NCI-H2107 treated with DMSO at 0.1 percent for 48 hours (cell line): ENCODE measurements around the gene SIGLEC8.
"Not testable (repeated sequence)": the region's sequence is repeated elsewhere in the genome, so short reads cannot be mapped to it uniquely, and the experiment has no call there.

Experiments
- DNase-seq: peaks from one replicate; lab custom pipeline; 2025; ENCODE audit not compliant: unreplicated experiment; lab: John Stamatoyannopoulos, UW

The SIGLEC8 gene

GRCh38 chr19:51458051-51458645, at the start of gene SIGLEC8:
Gene SIGLEC8 (minus strand): TSS chr19:51458454. CDS start chr19:51458387, 67 bp downstream.
- no peak for DNase-seq

GRCh38 chr19:51507640-51508058, 49.4 kb upstream of the SIGLEC8 start:
- no peak for DNase-seq

GRCh38 chr19:51507192-51507591, 48.9 kb upstream of the SIGLEC8 start:
- no peak for DNase-seq

DNA sequence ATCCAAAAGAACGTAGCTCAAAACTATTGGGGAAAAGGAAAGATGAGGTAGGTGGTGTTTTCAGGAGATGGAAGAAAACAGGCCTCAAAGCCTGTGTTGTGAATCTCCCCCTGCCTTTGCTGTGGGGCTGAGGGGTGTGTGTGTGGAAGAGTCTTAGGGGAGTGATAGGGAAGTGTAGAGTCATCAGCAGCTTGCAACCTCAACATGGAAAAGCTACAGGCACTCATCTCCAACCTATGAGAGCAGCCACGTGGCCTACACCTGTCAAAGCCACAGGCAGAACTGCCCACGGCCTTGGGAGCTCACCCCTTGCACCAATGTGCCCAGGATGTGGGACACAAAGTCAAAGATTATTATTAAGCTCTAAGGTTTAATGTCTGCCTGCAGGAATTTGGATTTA, 47.6 kb upstream of the SIGLEC8 start:
- no peak for DNase-seq

GRCh38 chr19:51503896-51504295, 45.6 kb upstream of the SIGLEC8 start:
- DNase-seq, result no peak

DNA sequence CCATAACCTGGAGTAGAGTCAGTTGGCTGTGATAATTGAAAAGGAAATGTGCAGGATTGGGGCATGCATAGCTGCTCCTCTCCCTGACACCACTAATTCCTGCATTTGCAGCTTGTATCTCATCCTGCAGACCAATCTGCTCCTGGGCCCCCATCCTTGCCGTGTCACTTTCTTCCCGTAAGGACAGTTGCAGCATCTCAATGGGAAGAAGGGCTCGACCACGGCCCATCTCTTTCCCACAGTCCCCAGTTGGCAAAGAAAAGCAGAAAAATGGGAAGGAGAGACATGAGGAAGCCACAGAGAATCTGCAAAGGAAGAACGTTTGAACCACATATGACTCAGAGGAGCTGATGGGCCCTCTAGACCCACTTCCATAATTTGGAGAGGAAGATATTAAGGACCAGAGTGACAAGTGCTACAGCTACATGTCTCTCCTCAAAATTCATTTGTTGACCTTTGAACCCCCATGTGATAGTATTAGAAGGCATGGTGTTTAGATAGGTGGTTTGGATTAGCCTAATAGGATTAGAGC, 45.1 kb upstream of the SIGLEC8 start:
- no peak for DNase-seq

- DNase-seq, result no peak
Measured at GRCh38 chr19:51501594-51502263, 43.5 kb upstream of the SIGLEC8 start, which contains the start of gene SIGLEC12. Gene SIGLEC12 (minus strand): TSS chr19:51501800. CDS start chr19:51501733, 67 bp downstream.

GRCh38 chr19:51500931-51501330, 42.7 kb upstream of the SIGLEC8 start:
- not testable (repeated sequence) for DNase-seq

DNA sequence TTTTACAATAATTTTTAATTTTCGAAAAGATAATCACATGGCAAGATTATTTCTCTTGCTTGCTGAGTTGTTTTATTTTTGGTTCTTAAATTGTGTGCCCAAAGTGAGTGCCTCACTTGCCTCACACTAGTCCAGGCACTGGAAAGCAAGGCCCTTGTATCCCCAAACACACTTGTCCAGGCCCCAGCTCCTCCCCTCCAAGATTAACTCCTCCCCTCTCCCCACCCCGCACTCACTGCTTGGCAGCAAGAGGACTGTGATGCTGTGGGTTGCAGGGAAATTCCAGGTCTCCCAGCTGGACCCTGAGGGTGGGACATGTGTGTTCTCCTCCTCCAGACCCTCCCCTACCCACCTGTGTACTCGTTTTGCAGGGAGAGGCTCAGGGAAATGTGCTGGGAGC, 39.4 kb upstream of the SIGLEC8 start:
- no peak for DNase-seq

GRCh38 chr19:51493776-51494175, 35.5 kb upstream of the SIGLEC8 start:
- no peak for DNase-seq

- no peak for DNase-seq
Measured at GRCh38 chr19:51491586-51491985, 33.3 kb upstream of the SIGLEC8 start.

DNA sequence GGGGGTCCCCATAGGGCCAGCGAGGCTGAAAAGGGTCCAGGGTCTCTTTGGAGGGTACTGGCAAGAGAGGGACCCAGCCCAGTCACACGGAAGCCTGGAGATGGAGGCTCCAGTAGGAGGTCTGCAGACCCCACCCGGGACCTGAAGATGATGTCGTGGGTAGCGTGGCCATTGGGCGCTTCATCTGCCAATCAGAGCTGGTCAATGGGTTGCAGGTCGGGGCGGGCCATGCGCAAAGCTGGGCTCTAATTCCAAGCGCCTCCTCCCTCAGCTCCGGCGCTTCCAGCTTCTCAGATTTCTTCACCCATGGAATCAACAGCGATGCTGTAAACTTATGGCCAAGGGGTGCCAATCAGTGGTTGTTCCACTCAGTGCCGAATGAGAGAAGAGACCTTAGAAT, 32.4 kb upstream of the SIGLEC8 start:
- no peak for DNase-seq

GRCh38 chr19:51489113-51489512, 30.9 kb upstream of the SIGLEC8 start:
- DNase-seq, result no peak

DNA sequence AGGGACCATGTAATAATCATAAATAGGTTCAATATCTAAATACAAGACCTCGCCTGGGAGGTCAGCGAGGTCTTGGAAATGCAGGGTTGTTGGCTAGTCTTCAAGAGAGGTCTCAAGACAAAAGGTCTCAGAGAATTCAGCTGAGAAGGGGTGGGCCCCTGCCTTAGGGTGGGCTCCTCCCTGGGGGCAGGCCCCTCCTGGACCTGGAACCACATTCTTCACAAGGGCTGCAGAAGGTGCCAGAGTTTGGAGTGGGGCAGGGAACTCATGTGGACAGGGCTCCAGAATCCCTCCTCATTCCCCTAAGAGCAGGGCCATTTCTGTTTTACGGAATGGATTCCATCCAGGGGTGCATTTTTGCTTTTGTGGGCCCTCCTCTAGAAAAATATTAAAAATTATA, 30.2 kb upstream of the SIGLEC8 start:
- no peak for DNase-seq

DNA sequence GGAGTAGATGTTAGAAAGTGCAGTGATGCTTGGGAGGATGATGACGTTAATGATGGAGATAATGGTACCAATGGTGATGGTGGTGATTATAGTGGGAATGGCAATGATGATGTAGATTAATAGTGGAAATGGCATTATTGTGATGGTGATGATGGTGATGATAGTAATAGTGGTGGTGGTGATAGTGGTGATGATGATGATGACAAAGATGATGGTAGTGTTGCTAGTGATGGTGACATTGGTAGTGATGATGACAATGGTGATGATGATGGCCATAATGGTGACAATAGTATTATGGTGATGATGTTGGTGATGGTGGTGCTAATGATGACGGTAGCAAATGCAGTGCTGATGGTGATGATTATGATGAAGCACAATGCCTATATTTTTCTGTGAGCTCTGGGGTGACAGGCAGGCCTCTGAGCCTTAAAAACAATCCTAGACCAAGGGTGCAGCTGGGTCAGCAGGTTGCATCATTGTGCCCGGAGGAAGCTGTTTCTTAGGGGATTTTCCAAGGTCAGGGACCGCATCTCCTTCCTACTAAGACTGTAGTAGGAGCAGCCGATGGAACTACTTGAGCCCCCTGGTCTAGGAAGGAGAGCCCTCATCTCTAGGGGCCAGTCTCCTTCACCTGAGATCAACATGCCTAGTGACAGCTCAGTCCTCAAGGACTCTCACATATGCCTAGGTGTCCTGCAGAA, 27.9 kb upstream of the SIGLEC8 start:
- DNase-seq, result no peak

DNA sequence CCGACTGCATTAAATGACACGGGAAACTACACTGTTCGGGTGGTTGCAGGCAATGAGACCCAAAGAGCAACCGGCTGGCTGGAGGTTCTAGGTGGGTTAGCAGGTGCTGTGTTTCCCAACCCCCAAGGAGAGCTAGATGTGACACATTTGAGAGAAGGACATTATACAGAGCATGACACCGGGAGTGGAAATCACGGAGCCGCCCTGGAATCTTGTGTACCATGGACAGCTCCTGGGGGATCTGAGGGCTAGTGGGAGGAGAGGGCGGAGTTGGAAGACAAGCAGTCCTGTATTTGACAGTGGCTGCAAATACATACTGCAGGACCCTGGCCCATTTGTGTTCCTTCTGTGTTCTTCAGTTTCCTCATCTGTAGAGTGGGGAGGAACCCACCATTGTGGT, 22.3 kb upstream of the SIGLEC8 start:
- DNase-seq, result no peak

DNA sequence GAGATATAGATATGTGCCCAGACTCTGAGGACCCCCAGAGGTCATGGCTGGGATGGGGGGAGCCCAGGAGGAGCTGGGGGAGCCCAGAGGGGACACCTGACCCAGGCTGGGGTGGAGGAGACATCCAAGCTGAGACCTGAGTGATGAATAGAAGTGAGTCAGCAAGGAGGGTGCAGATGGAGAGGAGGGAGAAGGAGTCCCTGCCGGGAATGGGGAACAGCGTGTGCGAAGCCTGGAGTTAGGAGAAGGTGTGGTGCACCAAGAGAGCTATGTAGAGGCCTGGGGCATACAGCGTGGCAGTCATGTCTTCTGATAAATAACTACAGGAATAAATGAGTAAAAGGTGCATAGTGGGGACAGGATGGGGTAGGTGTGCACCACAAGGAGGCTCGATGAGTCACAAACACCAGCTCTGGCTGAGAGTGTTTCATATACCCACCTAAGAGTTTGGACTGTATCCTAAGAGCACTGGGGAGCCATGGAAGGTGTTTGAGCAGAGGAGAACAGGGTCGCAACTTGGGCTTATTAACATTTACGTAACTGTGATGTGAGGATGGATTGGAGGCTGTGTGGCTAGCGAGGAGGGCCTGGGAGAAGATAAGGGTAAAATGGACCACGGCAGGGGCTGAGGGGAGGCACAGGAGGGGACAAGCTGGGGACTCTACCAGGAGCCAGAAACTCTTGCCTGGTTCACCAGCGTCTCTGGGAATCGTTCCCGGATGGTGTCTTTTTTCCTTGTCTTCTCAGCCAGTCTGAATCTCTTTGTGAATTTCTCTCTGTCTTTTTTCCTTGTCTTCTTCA, 21.5 kb upstream of the SIGLEC8 start:
- no peak for DNase-seq

GRCh38 chr19:51478381-51479234, 20.4 kb upstream of the SIGLEC8 start, which contains the start of gene CEACAM18:
Gene CEACAM18 (plus strand): TSS chr19:51478539.
- no peak for DNase-seq

DNA sequence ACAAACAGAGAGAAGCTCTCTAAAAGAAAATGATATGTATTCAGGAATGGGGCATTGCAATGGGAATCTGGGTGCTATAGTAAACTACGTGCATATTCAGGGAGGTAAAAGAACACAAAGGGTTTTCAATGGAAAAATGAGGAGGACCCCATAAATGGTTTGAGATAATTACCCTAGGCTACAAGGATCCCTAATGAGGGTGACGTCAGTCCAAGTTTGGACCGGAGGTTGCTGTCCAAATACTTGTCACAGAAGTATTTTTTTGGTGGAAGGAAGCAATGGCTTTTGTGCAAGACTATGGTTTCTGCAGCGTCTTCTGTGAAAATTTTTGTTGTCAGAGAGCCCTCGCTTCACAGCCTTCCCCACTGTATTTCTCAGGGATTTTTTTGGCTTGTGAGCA, 19.1 kb upstream of the SIGLEC8 start:
- DNase-seq, result no peak

DNA sequence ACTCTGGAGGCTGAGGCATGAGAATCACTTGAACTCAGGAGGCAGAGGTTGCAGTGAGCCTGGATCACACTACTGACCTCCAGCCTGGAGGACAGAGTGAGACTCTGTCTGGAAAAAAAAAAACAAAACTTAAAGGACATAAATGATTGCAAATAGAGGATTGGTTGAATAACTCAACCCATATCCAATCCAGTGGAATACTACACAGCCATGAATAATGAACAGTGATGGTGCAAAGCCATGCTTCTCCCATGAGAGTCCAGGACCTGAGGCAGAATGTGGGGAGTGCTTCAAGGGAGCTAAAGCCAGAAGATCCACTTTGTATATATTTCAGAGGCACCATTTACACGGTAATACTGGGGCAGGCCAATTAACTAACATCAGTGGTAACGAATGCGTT, 17.9 kb upstream of the SIGLEC8 start:
- no peak for DNase-seq
